ENCODE measurements around the gene PLB1.
"Not testable (repeated sequence)": the region's sequence is repeated elsewhere in the genome, so short reads cannot be mapped to it uniquely, and the experiment has no call there.

Gene PLB1

GRCh38 chr2:28544922-28545589, 49.2 kb downstream of the PLB1 start:
- TF ChIP-seq, protein P1, sequence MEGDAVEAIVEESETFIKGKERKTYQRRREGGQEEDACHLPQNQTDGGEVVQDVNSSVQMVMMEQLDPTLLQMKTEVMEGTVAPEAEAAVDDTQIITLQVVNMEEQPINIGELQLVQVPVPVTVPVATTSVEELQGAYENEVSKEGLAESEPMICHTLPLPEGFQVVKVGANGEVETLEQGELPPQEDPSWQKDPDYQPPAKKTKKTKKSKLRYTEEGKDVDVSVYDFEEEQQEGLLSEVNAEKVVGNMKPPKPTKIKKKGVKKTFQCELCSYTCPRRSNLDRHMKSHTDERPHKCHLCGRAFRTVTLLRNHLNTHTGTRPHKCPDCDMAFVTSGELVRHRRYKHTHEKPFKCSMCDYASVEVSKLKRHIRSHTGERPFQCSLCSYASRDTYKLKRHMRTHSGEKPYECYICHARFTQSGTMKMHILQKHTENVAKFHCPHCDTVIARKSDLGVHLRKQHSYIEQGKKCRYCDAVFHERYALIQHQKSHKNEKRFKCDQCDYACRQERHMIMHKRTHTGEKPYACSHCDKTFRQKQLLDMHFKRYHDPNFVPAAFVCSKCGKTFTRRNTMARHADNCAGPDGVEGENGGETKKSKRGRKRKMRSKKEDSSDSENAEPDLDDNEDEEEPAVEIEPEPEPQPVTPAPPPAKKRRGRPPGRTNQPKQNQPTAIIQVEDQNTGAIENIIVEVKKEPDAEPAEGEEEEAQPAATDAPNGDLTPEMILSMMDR (IDR thresholded peaks at IDR 0.05; ENCODE audit: low read depth, low read length) = no peak
- TF ChIP-seq POLR2A (IDR thresholded peaks at IDR 0.05; ENCODE audit: extremely low read depth, insufficient read length) = no peak
- no peak for TF ChIP-seq MYC (IDR thresholded peaks at IDR 0.05; ENCODE audit: low read depth, low read length)
- no peak overlapping the region for H3K4me3 ChIP-seq (ENCODE audit: low read depth, low read length)
- DNase-seq (ENCODE audit: low read depth) = peak; percentile 32

DNA sequence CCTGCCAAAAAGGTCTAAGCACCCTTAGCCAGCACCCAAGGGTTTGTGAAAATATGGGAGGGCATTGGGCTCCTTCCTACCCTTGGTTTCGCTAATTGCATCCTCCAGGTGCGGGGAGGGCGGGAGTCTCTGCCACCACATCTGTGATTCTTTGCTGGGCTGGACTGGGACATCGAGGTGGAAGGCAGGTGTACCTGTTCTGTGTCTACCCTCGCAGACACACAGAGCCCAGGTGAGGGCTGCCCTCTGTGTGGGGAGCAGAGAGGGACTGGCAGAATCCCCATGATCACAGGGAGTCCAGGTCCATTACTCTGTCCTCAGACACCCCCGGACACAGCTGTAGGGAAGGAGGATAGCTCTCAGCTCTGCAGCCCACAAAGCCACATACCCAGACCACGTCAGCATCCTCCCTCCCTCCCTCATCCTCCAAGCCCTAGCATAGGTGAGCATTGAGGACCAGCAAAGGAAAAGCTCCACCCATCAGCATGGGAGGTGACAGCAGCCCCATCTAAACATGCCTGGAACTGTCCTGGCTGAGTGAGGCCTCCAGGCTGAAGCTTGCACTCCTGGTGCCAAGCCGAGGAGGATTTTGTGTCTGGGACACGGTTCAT, 49.8 kb downstream of the PLB1 start:
- no peak overlapping the region for H3K4me3 ChIP-seq (ENCODE audit: low read depth, low read length)
- DNase-seq (ENCODE audit: low read depth) = peak; percentile 44
- TF ChIP-seq, protein P1 (IDR thresholded peaks at IDR 0.05; ENCODE audit: low read depth, low read length) = no peak
- TF ChIP-seq MAX (IDR thresholded peaks at IDR 0.05; ENCODE audit: low read depth, low read length) (no peak), MYC (IDR thresholded peaks at IDR 0.05; ENCODE audit: low read depth, low read length) (no peak), POLR2A (IDR thresholded peaks at IDR 0.05; ENCODE audit: extremely low read depth, insufficient read length) (no peak)

DNA sequence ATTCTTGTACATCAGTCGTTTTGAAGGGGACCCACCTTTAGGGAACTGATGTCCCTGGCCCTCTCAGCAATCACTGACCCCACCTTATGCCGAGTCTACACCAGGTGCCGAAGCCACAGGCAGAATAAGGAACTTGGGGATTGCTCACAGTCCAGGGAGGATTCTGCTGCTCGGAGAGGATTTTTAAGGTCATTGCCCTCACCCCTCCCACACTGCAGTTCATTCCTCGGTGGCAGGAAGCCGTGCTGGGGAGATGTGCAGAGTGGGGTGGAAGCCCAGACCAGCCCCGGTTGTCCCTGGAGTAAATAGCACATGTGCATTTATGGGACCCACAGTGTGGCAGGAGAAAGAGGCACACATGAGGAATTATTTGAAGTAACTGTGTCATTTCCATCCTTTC, 50.4 kb downstream of the PLB1 start:
- peak; percentile 69 for DNase-seq (ENCODE audit: low read depth)
- no peak for TF ChIP-seq MYC (IDR thresholded peaks at IDR 0.05; ENCODE audit: low read depth, low read length)
- no peak; the same call in 1 of the 2 replicates for TF ChIP-seq MAX (IDR thresholded peaks at IDR 0.05; ENCODE audit: low read depth, low read length)
- no peak for TF ChIP-seq POLR2A (IDR thresholded peaks at IDR 0.05; ENCODE audit: extremely low read depth, insufficient read length)
- TF ChIP-seq, protein P1 (IDR thresholded peaks at IDR 0.05; ENCODE audit: low read depth, low read length) = no peak

GRCh38 chr2:28547223-28547860, 51.5 kb downstream of the PLB1 start:
- TF ChIP-seq POLR2A (IDR thresholded peaks at IDR 0.05; ENCODE audit: extremely low read depth, insufficient read length) (no peak), MAX (IDR thresholded peaks at IDR 0.05; ENCODE audit: low read depth, low read length) (no peak), MYC (IDR thresholded peaks at IDR 0.05; ENCODE audit: low read depth, low read length) (no peak)
- TF ChIP-seq, protein P1 (IDR thresholded peaks at IDR 0.05; ENCODE audit: low read depth, low read length) = no peak
- no peak for DNase-seq (ENCODE audit: low read depth)
- H3K4me3 ChIP-seq (ENCODE audit: low read depth, low read length) = no peak overlapping the region

More for the DNA sequence above, 50.4 kb downstream of the PLB1 start:
- H3K4me3 ChIP-seq (ENCODE audit: low read depth, low read length) = no peak overlapping the region

DNA sequence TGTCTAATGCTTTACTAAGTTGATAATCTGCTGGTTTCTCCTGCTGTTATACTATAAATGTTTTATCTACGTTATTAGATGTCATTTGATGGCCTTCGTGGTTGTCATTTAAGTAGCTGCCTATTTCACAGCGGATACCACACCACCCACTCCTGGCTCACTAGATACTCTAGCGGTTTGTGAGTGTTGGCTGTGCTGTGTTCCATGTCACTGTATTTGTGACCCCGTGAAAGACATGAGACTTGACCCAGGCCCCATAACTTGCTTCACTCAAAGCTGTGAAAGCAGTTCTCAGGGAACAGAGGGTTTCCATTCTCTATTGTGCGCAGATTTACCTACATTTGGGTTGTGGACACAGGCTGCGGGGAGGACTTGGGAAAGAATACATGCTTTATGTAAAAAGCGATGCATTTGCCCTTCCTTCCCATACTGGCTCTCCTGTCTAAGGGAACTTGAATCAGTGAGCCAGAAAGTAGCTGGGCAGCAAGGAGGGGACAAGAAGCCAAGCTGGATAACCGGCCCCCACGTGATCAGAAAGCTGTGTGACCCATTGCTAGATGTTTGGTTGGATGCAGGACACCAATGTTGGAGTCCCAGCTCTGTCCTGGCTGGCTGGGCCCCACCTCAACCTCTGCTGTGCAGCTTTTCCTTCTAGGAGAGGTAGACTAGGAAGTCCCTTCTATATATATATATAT, 52.2 kb downstream of the PLB1 start:
- TF ChIP-seq, protein P1 (IDR thresholded peaks at IDR 0.05; ENCODE audit: low read depth, low read length) = no peak
- TF ChIP-seq MAX (IDR thresholded peaks at IDR 0.05; ENCODE audit: low read depth, low read length) (no peak), POLR2A (IDR thresholded peaks at IDR 0.05; ENCODE audit: extremely low read depth, insufficient read length) (no peak), MYC (IDR thresholded peaks at IDR 0.05; ENCODE audit: low read depth, low read length) (no peak)
- no peak for DNase-seq (ENCODE audit: low read depth)

GRCh38 chr2:28550345-28550744, 54.5 kb downstream of the PLB1 start:
- not testable (repeated sequence) for DNase-seq (ENCODE audit: low read depth); H3K4me3 ChIP-seq (ENCODE audit: low read depth, low read length)

More for the DNA sequence above, 52.2 kb downstream of the PLB1 start:
- H3K4me3 ChIP-seq (ENCODE audit: low read depth, low read length) = no peak overlapping the region
